PC-3 (cell line): ENCODE data around the gene SYP.

Experiments
- CTCF ChIP-seq: fragments of 300-600 bp; sonication (generic); conservative IDR thresholded peaks from 2 replicates; pipeline ENCODE4 v1.5.1; 2017; ENCODE audit warnings: antibody characterized with exemption, low read depth, mild to moderate bottlenecking, low read length
- EZH2 ChIP-seq: fragments of 300-600 bp; sonication (generic); IDR thresholded peaks from one replicate; pipeline ENCODE4 v1.6.1; 2017; ENCODE audit warnings: antibody characterized with exemption, mild to moderate bottlenecking, low read length; ENCODE audit not compliant: unreplicated experiment
- EZH2phosphoT487 ChIP-seq: fragments of 300-600 bp; sonication (generic); IDR thresholded peaks from 2 replicates; pipeline ENCODE4 v1.6.1; 2018; ENCODE audit warnings: mild to moderate bottlenecking, antibody characterized with exemption, low read length, borderline replicate concordance

- TF ChIP-seq CTCF (no peak), EZH2 (no peak), EZH2phosphoT487 (no peak)
Observed at GRCh38 chrX:49226946-49227345, 27.0 kb upstream of the SYP start.
